ENCODE measurements around the gene BIRC7. TPM values are rescaled to one million over a fixed set of nuclear protein-coding genes. Genes with fewer than 3 reads are reported as not detected.

BIRC7 gene
- total RNA-seq, 2 experiments from 2014 or later: 0.42 TPM; not detected in 1

- Histone ChIP-seq H3K9me2 (ENCODE audit: insufficient read depth, low read length) (no peaks in the 10 kb centered on the region), H3K4me2 (ENCODE audit: low read length) (no peak overlapping the region), H4K20me1 (ENCODE audit: insufficient read depth, low read length) (no peaks in the 10 kb centered on the region), H3K79me2 (ENCODE audit: insufficient read depth, low read depth, low read length) (no peaks in the 10 kb centered on the region), H3K27ac (ENCODE audit: low read depth, low read length, poor library complexity, severe bottlenecking) (no peak overlapping the region), H3K9me3 (ENCODE audit: low read length) (no peaks in the 10 kb centered on the region), H3K36me3 (ENCODE audit: insufficient read depth, low read length) (no peaks in the 10 kb centered on the region), H2AFZ (ENCODE audit: low read length) (no peak overlapping the region), H3K4me1 (ENCODE audit: insufficient read depth, low read length, poor library complexity, severe bottlenecking) (no peaks in the 10 kb centered on the region), H3K4me3 (ENCODE audit: low read depth, low read length, poor library complexity, severe bottlenecking) (no peak overlapping the region)
- no TSS peak for BruUV-seq (replicated peaks)
- ChIA-PET POLR2A (no interaction called here), CTCF (ENCODE audit: unreplicated experiment) (no interaction called here)
- DNase-seq (ENCODE audit: low spot score): no peak
- no peak for TF ChIP-seq EZH2phosphoT487 (IDR thresholded peaks at IDR 0.05; ENCODE audit: borderline replicate concordance, low read depth, low read length)
- intact Hi-C loops (cut with micrococcal nuclease; ENCODE audit: unreplicated experiment): no loop called here
Observed at GRCh38 chr20:63243604-63244247, 8.0 kb downstream of the BIRC7 start.

GRCh38 chr20:63244468-63244867, 8.8 kb downstream of the BIRC7 start:
- DNase-seq (ENCODE audit: low spot score): no peak
- intact Hi-C loops (cut with micrococcal nuclease; ENCODE audit: unreplicated experiment): no loop called here
- CTCF ChIA-PET (ENCODE audit: unreplicated experiment): no interaction called here
- no peak overlapping the region for H3K4me2 ChIP-seq (ENCODE audit: low read length)
- H3K27ac ChIP-seq (ENCODE audit: low read depth, low read length, poor library complexity, severe bottlenecking): no peak overlapping the region
- H4K20me1 ChIP-seq (ENCODE audit: insufficient read depth, low read length): no peaks in the 10 kb centered on the region
- no peaks in the 10 kb centered on the region for H3K79me2 ChIP-seq (ENCODE audit: insufficient read depth, low read depth, low read length)
- no peak overlapping the region for H3K4me3 ChIP-seq (ENCODE audit: low read depth, low read length, poor library complexity, severe bottlenecking)
- POLR2A ChIA-PET: no interaction called here
- TF ChIP-seq EZH2phosphoT487 (IDR thresholded peaks at IDR 0.05; ENCODE audit: borderline replicate concordance, low read depth, low read length) (no peak), CTCF (conservative IDR thresholded peaks at IDR 0.05; ENCODE audit: low read length) (no peak)
- no peaks in the 10 kb centered on the region for H3K4me1 ChIP-seq (ENCODE audit: insufficient read depth, low read length, poor library complexity, severe bottlenecking)
- no peaks in the 10 kb centered on the region for H3K9me3 ChIP-seq (ENCODE audit: low read length)
- H2AFZ ChIP-seq (ENCODE audit: low read length): no peak overlapping the region
- H3K9me2 ChIP-seq (ENCODE audit: insufficient read depth, low read length): no peaks in the 10 kb centered on the region
- no TSS peak for BruUV-seq (replicated peaks)
- no peaks in the 10 kb centered on the region for H3K36me3 ChIP-seq (ENCODE audit: insufficient read depth, low read length)

GRCh38 chr20:63246490-63247288, 11.0 kb downstream of the BIRC7 start:
- ChIA-PET POLR2A (no interaction called here), CTCF (ENCODE audit: unreplicated experiment) (interaction anchor here (0.6 kb wide), 1 partner anchor 22 kb away, joined by 3 read pairs; no protein-coding TSS in a partner anchor)
- Histone ChIP-seq H3K9me3 (ENCODE audit: low read length) (no peaks in the 10 kb centered on the region), H3K4me1 (ENCODE audit: insufficient read depth, low read length, poor library complexity, severe bottlenecking) (no peaks in the 10 kb centered on the region), H3K4me3 (ENCODE audit: low read depth, low read length, poor library complexity, severe bottlenecking) (no peak overlapping the region), H2AFZ (ENCODE audit: low read length) (no peak overlapping the region), H3K27ac (ENCODE audit: low read depth, low read length, poor library complexity, severe bottlenecking) (no peak overlapping the region), H3K36me3 (ENCODE audit: insufficient read depth, low read length) (no peaks in the 10 kb centered on the region), H3K79me2 (ENCODE audit: insufficient read depth, low read depth, low read length) (no peaks in the 10 kb centered on the region), H4K20me1 (ENCODE audit: insufficient read depth, low read length) (no peaks in the 10 kb centered on the region), H3K9me2 (ENCODE audit: insufficient read depth, low read length) (no peaks in the 10 kb centered on the region), H3K4me2 (ENCODE audit: low read length) (no peak overlapping the region)
- DNase-seq (ENCODE audit: low spot score): no peak
- no TSS peak for BruUV-seq (replicated peaks)
- intact Hi-C loops (cut with micrococcal nuclease; ENCODE audit: unreplicated experiment): no loop called here
- TF ChIP-seq CTCF (conservative IDR thresholded peaks at IDR 0.05; ENCODE audit: low read length) (no peak), EZH2phosphoT487 (IDR thresholded peaks at IDR 0.05; ENCODE audit: borderline replicate concordance, low read depth, low read length) (no peak)

Measured in OCI-LY7 (cell line).